Measurements from ENCODE around the gene CPLX1.

CPLX1 gene

GRCh38 chr4:747546-748170 lies 78.3 kb downstream of the CPLX1 start:
- TF ChIP-seq, protein P1, sequence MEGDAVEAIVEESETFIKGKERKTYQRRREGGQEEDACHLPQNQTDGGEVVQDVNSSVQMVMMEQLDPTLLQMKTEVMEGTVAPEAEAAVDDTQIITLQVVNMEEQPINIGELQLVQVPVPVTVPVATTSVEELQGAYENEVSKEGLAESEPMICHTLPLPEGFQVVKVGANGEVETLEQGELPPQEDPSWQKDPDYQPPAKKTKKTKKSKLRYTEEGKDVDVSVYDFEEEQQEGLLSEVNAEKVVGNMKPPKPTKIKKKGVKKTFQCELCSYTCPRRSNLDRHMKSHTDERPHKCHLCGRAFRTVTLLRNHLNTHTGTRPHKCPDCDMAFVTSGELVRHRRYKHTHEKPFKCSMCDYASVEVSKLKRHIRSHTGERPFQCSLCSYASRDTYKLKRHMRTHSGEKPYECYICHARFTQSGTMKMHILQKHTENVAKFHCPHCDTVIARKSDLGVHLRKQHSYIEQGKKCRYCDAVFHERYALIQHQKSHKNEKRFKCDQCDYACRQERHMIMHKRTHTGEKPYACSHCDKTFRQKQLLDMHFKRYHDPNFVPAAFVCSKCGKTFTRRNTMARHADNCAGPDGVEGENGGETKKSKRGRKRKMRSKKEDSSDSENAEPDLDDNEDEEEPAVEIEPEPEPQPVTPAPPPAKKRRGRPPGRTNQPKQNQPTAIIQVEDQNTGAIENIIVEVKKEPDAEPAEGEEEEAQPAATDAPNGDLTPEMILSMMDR (IDR thresholded peaks at IDR 0.05; ENCODE audit: low read depth, low read length, missing control alignments): no peak
- in situ Hi-C loops (cut with HindIII; ENCODE audit: low sequenced_read_pairs): no loop called here
- H3K4me3 ChIP-seq (ENCODE audit: low read depth, low read length): no peak overlapping the region
- DNase-seq (ENCODE audit: low read depth): no peak

- in situ Hi-C loops (cut with HindIII; ENCODE audit: low sequenced_read_pairs): no loop called here
- TF ChIP-seq, protein P1 (IDR thresholded peaks at IDR 0.05; ENCODE audit: low read depth, low read length, missing control alignments): no peak
- no peak for DNase-seq (ENCODE audit: low read depth)
- H3K4me3 ChIP-seq (ENCODE audit: low read depth, low read length): no peak overlapping the region
Observed at GRCh38 chr4:744212-744841, 81.6 kb downstream of the CPLX1 start.

- no peak overlapping the region for H3K4me3 ChIP-seq (ENCODE audit: low read depth, low read length)
- TF ChIP-seq, protein P1 (IDR thresholded peaks at IDR 0.05; ENCODE audit: low read depth, low read length, missing control alignments): no peak
- DNase-seq (ENCODE audit: low read depth): no peak
- in situ Hi-C loops (cut with HindIII; ENCODE audit: low sequenced_read_pairs): no loop called here
Observed at GRCh38 chr4:743463-744211, 82.3 kb downstream of the CPLX1 start.

DNA sequence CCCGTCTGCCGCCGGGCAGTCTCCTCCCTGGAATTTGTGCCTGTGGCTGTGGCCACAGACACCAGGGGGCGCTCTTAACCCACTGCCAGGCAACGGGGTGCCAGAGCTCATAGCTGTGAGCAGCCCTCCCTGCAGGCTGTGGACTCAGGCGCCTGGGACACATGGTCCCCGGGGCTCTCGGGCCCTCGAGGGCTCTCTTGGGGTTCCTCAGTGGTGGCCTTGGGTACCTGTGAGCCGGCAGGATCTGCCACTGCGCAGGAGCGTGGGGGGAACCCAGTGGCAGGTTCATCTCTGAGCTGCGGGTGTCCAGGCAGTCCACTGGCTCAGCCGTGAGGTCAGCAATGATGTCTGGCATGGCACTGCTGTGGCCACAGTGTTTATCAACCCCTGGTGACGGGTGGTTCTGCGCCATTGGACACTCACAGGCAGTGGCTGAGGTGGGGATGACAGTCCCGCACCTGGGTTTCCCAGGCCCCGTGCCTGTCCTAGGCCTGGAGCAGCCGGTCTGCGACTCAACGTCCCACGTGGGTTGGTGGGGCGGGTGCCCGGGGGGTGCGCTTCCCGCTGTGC lies 83.1 kb downstream of the CPLX1 start:
- TF ChIP-seq, protein P1 (IDR thresholded peaks at IDR 0.05; ENCODE audit: low read depth, low read length, missing control alignments): peak; percentile 88
- in situ Hi-C loops (cut with HindIII; ENCODE audit: low sequenced_read_pairs): no loop called here
- H3K4me3 ChIP-seq (ENCODE audit: low read depth, low read length): no peak overlapping the region
- no peak for DNase-seq (ENCODE audit: low read depth)

DNA sequence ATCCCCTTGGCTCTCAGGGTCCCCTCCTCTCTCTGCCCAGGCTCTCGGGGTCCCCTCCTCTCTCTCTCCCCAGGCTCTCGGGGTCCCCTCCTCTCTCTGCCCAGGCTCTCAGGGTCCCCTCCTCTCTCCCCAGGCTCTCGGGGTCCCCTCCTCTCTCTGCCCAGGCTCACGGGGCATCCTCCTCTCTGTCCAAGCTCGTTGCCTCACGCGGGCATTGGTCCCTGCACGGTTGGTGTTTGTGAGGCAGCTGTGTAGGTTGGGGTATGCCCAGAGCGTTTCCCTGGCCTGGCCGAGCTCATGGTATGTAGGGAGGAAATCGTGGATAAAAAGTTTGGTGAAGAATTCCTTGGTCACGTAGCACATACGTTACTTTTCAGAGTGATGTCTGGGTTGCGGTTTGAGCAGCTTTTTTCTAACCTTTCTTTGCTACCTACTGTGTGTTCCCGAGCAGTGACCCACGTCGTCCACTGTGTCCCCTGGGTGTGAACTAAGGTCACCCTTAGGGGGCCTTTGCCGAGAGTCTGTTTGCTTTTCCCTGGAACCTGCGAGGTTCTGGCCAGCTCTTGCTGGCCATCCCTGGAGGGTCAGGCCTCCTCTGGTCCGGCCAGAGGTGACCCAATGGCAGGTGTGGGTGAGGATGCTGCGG lies 83.7 kb downstream of the CPLX1 start:
- TF ChIP-seq, protein P1 (IDR thresholded peaks at IDR 0.05; ENCODE audit: low read depth, low read length, missing control alignments): no peak

DNA sequence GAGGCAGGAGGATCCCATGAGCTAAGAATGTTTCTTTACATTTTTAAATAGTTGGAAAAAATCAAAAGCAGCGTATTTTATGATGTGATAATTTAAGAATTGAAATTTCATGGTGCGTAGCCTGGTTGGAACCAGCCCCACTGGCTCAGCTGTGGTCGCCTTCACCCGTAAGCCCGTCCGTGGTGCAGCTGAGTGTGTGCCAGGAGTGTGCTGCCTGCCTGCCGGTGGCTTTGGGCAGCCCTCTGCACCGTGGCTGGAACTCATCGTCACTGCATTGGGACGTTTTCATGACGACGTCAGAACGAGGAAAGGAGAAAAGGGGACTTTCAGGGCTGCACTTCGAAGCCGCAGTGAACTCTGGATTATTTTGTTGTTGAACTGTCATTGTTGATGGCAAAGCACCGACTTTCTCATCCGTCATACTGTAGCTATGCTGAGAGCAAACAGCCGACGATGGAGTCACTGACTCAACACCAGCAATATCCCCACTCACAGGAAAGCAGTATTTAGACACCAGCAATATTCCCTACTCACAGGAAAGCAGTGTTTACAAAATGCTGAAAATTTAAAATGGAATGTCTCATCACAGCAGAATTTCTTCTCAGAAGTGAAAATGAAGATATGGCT lies 85.2 kb downstream of the CPLX1 start:
- no peak overlapping the region for H3K4me3 ChIP-seq (ENCODE audit: low read depth, low read length)
- no peak for DNase-seq (ENCODE audit: low read depth)
- in situ Hi-C loops (cut with HindIII; ENCODE audit: low sequenced_read_pairs): no loop called here
- TF ChIP-seq, protein P1 (IDR thresholded peaks at IDR 0.05; ENCODE audit: low read depth, low read length, missing control alignments): no peak

More for the DNA sequence above, 83.7 kb downstream of the CPLX1 start:
- in situ Hi-C loops (cut with HindIII; ENCODE audit: low sequenced_read_pairs): no loop called here
- no peak overlapping the region for H3K4me3 ChIP-seq (ENCODE audit: low read depth, low read length)
- DNase-seq (ENCODE audit: low read depth): no peak
